HFF-Myc (cell line): ENCODE results near the gene PRR16.

Source experiments
- DNase-seq: peaks from one replicate; pipeline ENCODE4 v3.0.0-alpha.2; 2011; ENCODE audit warnings: low read depth; ENCODE audit errors: extremely low read depth
- H3K4me3 ChIP-seq: replicated peaks from 2 replicates; pipeline ENCODE4 v1.5.1; 2011; ENCODE audit warnings: low read depth, mild to moderate bottlenecking, control low read depth, low read length
- TF ChIP-seq, protein P1 (sequence below): IDR thresholded peaks from 2 replicates; pipeline ENCODE4 v1.5.1; 2012; ENCODE audit warnings: mild to moderate bottlenecking, low read depth, low read length, control low read depth; ENCODE audit errors: missing control alignments

PRR16 gene

DNA sequence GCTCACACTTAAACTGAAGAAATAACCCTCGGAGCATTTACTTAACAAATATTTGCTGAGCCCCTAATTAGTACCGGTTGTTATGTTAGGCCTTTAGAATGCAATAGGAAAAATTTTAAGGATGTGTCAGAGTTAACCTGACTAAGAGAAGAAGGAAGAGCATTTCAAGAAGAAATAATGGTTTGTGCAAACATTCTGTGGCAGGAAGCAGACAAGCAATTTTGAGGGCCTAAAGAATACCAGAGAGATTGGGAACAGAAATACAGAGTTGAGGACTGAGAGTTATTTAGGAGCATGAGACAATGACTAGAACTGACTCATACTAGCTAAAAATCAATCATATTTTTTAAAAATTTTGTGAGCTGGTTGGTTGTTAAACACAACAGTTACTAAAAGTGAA is 218.8 kb downstream of the PRR16 start:
- TF ChIP-seq, protein P1, sequence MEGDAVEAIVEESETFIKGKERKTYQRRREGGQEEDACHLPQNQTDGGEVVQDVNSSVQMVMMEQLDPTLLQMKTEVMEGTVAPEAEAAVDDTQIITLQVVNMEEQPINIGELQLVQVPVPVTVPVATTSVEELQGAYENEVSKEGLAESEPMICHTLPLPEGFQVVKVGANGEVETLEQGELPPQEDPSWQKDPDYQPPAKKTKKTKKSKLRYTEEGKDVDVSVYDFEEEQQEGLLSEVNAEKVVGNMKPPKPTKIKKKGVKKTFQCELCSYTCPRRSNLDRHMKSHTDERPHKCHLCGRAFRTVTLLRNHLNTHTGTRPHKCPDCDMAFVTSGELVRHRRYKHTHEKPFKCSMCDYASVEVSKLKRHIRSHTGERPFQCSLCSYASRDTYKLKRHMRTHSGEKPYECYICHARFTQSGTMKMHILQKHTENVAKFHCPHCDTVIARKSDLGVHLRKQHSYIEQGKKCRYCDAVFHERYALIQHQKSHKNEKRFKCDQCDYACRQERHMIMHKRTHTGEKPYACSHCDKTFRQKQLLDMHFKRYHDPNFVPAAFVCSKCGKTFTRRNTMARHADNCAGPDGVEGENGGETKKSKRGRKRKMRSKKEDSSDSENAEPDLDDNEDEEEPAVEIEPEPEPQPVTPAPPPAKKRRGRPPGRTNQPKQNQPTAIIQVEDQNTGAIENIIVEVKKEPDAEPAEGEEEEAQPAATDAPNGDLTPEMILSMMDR: no peak

GRCh38 chr5:120683580-120683979 is 219.5 kb downstream of the PRR16 start:
- TF ChIP-seq, protein P1: no peak
- no peak for DNase-seq

More for the DNA sequence above, 218.8 kb downstream of the PRR16 start:
- H3K4me3 ChIP-seq: no peak overlapping the region
- DNase-seq: no peak

DNA sequence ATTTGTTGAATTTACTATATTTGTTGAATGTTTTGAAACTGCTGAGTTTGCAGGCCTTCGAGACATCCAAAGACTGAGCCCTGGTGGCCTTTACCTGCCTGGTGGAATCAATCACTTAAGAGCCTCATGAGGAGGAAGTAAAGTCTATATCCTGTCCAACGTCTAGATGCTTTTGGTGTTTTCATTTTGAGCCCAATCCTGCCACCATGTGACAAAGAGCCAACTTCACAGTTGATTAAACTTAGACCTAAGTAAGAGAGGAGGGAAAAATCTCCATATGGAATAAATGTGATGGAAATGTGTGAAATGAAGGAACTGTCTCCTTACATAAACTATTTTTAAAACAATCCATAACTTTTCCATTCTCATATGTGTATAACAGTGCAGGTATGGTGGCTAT is 220.1 kb downstream of the PRR16 start:
- TF ChIP-seq, protein P1: no peak
- no peak for DNase-seq

More at GRCh38 chr5:120683580-120683979, 219.5 kb downstream of the PRR16 start:
- no peak overlapping the region for H3K4me3 ChIP-seq

GRCh38 chr5:120684749-120685415 is 220.8 kb downstream of the PRR16 start:
- no peak overlapping the region for H3K4me3 ChIP-seq
- TF ChIP-seq, protein P1: peak; percentile 50
- peak; percentile 10 for DNase-seq

More for the DNA sequence above, 220.1 kb downstream of the PRR16 start:
- no peak overlapping the region for H3K4me3 ChIP-seq

DNA sequence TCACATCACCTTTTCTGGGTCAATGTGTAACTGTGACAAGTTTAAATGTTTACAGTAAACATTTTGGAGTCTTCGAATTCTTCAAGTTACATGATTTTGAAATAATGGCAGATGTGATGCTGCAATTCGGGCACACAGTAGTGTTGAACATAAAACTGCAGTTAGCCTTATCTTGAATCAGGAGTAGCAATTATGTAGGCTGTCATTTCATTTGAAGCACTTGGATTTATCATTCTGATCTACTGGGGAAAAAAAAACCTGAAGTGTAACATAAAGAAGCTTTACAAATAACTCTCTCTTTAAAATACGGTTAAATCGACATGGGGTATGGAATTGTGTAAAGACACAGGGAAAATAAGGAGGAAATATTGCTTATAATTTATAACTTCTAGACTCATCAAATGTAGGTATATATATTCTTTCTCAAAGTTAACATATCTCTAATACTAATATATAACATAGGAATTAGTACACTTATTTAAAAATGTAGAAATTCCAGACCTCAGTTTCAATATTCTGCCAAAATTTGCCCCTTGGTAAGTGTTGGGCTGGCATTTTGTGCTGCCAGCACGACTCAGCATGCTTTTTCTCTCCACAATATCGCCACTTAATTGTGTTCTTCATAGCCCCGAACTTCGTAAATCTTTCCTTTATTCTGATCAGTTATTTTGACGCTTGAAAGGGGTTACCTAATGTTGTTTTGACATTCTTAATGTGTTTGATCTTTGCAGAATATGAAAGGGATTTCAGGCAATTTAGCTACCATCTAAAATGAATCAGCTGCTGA is 226.7 kb downstream of the PRR16 start:
- TF ChIP-seq, protein P1: no peak
- no peak for DNase-seq
- H3K4me3 ChIP-seq: no peak overlapping the region

DNA sequence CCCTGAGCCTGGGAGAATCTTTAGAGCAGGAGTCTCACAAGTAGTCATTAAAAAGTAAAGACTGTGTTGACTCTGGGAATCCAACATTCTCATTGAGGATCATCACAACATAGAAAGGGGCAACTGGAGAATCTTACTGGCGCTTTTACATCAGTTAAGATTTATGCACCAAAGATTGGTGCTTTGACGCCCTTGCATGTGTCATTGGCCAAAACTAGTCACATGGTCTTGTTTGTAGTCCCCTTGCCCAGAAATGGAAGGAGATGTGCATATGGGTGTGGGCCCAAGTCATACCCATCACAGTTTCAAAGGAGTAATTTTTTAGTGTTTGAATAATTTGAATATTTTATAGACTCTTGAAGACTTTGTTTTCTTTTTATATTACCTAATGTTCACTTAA is 228.2 kb downstream of the PRR16 start:
- no peak overlapping the region for H3K4me3 ChIP-seq
- TF ChIP-seq, protein P1: no peak
- DNase-seq: no peak
